ENCODE measurements around the gene TMEM183A.

TMEM183A gene

GRCh38 chr1:203048555-203049051 is 41.4 kb downstream of the TMEM183A start:
- Histone ChIP-seq H3K27ac (ENCODE audit: low read depth, low read length) (no peak overlapping the region), H2AFZ (ENCODE audit: low read length, unreplicated experiment) (no peak overlapping the region), H3K4me3 (ENCODE audit: low read depth, low read length) (no peak overlapping the region), H3K27me3 (ENCODE audit: insufficient read depth, low read length) (no peaks in the 10 kb centered on the region), H3K36me3 (ENCODE audit: insufficient read depth, low read length) (no peaks in the 10 kb centered on the region), H3K4me1 (ENCODE audit: control insufficient read depth, insufficient read depth, low read length, unreplicated experiment) (peaks cover 18% of the 10 kb centered on the region), H3K79me2 (ENCODE audit: control insufficient read depth, insufficient read depth, low read length, unreplicated experiment) (no peaks in the 10 kb centered on the region)

- H3K79me2 ChIP-seq (ENCODE audit: control insufficient read depth, insufficient read depth, low read length, unreplicated experiment) = no peaks in the 10 kb centered on the region
- peaks cover 18% of the 10 kb centered on the region for H3K4me1 ChIP-seq (ENCODE audit: control insufficient read depth, insufficient read depth, low read length, unreplicated experiment)
- no peaks in the 10 kb centered on the region for H3K36me3 ChIP-seq (ENCODE audit: insufficient read depth, low read length)
- no peak overlapping the region for H2AFZ ChIP-seq (ENCODE audit: low read length, unreplicated experiment)
- H3K27ac ChIP-seq (ENCODE audit: low read depth, low read length) = no peak overlapping the region
- no peak overlapping the region for H3K4me3 ChIP-seq (ENCODE audit: low read depth, low read length)
- H3K27me3 ChIP-seq (ENCODE audit: insufficient read depth, low read length) = no peaks in the 10 kb centered on the region
These were observed 41.9 kb downstream of the TMEM183A start for GRCh38 chr1:203049077-203049476.

- peaks cover 18% of the 10 kb centered on the region for H3K4me1 ChIP-seq (ENCODE audit: control insufficient read depth, insufficient read depth, low read length, unreplicated experiment)
These were observed 42.5 kb downstream of the TMEM183A start for GRCh38 chr1:203049576-203050180.

GRCh38 chr1:203050826-203051225 is 43.7 kb downstream of the TMEM183A start:
- H3K4me1 ChIP-seq (ENCODE audit: control insufficient read depth, insufficient read depth, low read length, unreplicated experiment) = peaks cover 18% of the 10 kb centered on the region
- no peak overlapping the region for H2AFZ ChIP-seq (ENCODE audit: low read length, unreplicated experiment)
- no peak overlapping the region for H3K4me3 ChIP-seq (ENCODE audit: low read depth, low read length)
- no peaks in the 10 kb centered on the region for H3K27me3 ChIP-seq (ENCODE audit: insufficient read depth, low read length)
- no peaks in the 10 kb centered on the region; the same call in 1 of the 2 replicates for H3K36me3 ChIP-seq (ENCODE audit: insufficient read depth, low read length)
- no peak overlapping the region for H3K27ac ChIP-seq (ENCODE audit: low read depth, low read length)
- no peaks in the 10 kb centered on the region for H3K79me2 ChIP-seq (ENCODE audit: control insufficient read depth, insufficient read depth, low read length, unreplicated experiment)

More at GRCh38 chr1:203049576-203050180, 42.5 kb downstream of the TMEM183A start:
- Histone ChIP-seq H3K27me3 (ENCODE audit: insufficient read depth, low read length) (no peaks in the 10 kb centered on the region), H3K4me3 (ENCODE audit: low read depth, low read length) (no peak overlapping the region), H2AFZ (ENCODE audit: low read length, unreplicated experiment) (no peak overlapping the region), H3K36me3 (ENCODE audit: insufficient read depth, low read length) (no peaks in the 10 kb centered on the region), H3K79me2 (ENCODE audit: control insufficient read depth, insufficient read depth, low read length, unreplicated experiment) (no peaks in the 10 kb centered on the region), H3K27ac (ENCODE audit: low read depth, low read length) (no peak overlapping the region)

GRCh38 chr1:203051841-203052324 is 44.7 kb downstream of the TMEM183A start:
- no peak overlapping the region for H3K4me3 ChIP-seq (ENCODE audit: low read depth, low read length)
- no peaks in the 10 kb centered on the region; the same call in 1 of the 2 replicates for H3K36me3 ChIP-seq (ENCODE audit: insufficient read depth, low read length)
- H2AFZ ChIP-seq (ENCODE audit: low read length, unreplicated experiment) = no peak overlapping the region
- no peak overlapping the region for H3K27ac ChIP-seq (ENCODE audit: low read depth, low read length)
- peaks cover 9% of the 10 kb centered on the region for H3K4me1 ChIP-seq (ENCODE audit: control insufficient read depth, insufficient read depth, low read length, unreplicated experiment)
- no peaks in the 10 kb centered on the region for H3K79me2 ChIP-seq (ENCODE audit: control insufficient read depth, insufficient read depth, low read length, unreplicated experiment)
- H3K27me3 ChIP-seq (ENCODE audit: insufficient read depth, low read length) = no peaks in the 10 kb centered on the region

GRCh38 chr1:203052601-203053000 is 45.4 kb downstream of the TMEM183A start:
- Histone ChIP-seq H3K27ac (ENCODE audit: low read depth, low read length) (no peak overlapping the region), H3K36me3 (ENCODE audit: insufficient read depth, low read length) (no peaks in the 10 kb centered on the region; the same call in 1 of the 2 replicates), H3K4me1 (ENCODE audit: control insufficient read depth, insufficient read depth, low read length, unreplicated experiment) (peaks cover 2% of the 10 kb centered on the region)

GRCh38 chr1:203054184-203054583 is 47.0 kb downstream of the TMEM183A start:
- Histone ChIP-seq H2AFZ (ENCODE audit: low read length, unreplicated experiment) (no peak overlapping the region), H3K4me1 (ENCODE audit: control insufficient read depth, insufficient read depth, low read length, unreplicated experiment) (no peaks in the 10 kb centered on the region), H3K79me2 (ENCODE audit: control insufficient read depth, insufficient read depth, low read length, unreplicated experiment) (no peaks in the 10 kb centered on the region), H3K4me3 (ENCODE audit: low read depth, low read length) (no peak overlapping the region), H3K36me3 (ENCODE audit: insufficient read depth, low read length) (no peaks in the 10 kb centered on the region; the same call in 1 of the 2 replicates), H3K27me3 (ENCODE audit: insufficient read depth, low read length) (no peaks in the 10 kb centered on the region), H3K27ac (ENCODE audit: low read depth, low read length) (no peak overlapping the region)

More at GRCh38 chr1:203052601-203053000, 45.4 kb downstream of the TMEM183A start:
- no peak overlapping the region for H3K4me3 ChIP-seq (ENCODE audit: low read depth, low read length)
- H3K79me2 ChIP-seq (ENCODE audit: control insufficient read depth, insufficient read depth, low read length, unreplicated experiment) = no peaks in the 10 kb centered on the region
- H2AFZ ChIP-seq (ENCODE audit: low read length, unreplicated experiment) = no peak overlapping the region
- no peaks in the 10 kb centered on the region for H3K27me3 ChIP-seq (ENCODE audit: insufficient read depth, low read length)

GRCh38 chr1:203054642-203055041 is 47.5 kb downstream of the TMEM183A start:
- Histone ChIP-seq H3K4me3 (ENCODE audit: low read depth, low read length) (no peak overlapping the region), H3K27ac (ENCODE audit: low read depth, low read length) (no peak overlapping the region), H3K36me3 (ENCODE audit: insufficient read depth, low read length) (no peaks in the 10 kb centered on the region; the same call in 1 of the 2 replicates), H3K27me3 (ENCODE audit: insufficient read depth, low read length) (no peaks in the 10 kb centered on the region), H3K4me1 (ENCODE audit: control insufficient read depth, insufficient read depth, low read length, unreplicated experiment) (no peaks in the 10 kb centered on the region), H3K79me2 (ENCODE audit: control insufficient read depth, insufficient read depth, low read length, unreplicated experiment) (no peaks in the 10 kb centered on the region), H2AFZ (ENCODE audit: low read length, unreplicated experiment) (no peak overlapping the region)

GRCh38 chr1:203055161-203055799 is 48.1 kb downstream of the TMEM183A start:
- no peak overlapping the region for H3K27ac ChIP-seq (ENCODE audit: low read depth, low read length)

GRCh38 chr1:203056012-203056411 is 48.8 kb downstream of the TMEM183A start:
- no peak overlapping the region for H2AFZ ChIP-seq (ENCODE audit: low read length, unreplicated experiment)
- H3K36me3 ChIP-seq (ENCODE audit: insufficient read depth, low read length) = peaks cover 6% of the 10 kb centered on the region; the same call in 1 of the 2 replicates
- H3K27ac ChIP-seq (ENCODE audit: low read depth, low read length) = no peak overlapping the region
- H3K79me2 ChIP-seq (ENCODE audit: control insufficient read depth, insufficient read depth, low read length, unreplicated experiment) = no peaks in the 10 kb centered on the region
- no peaks in the 10 kb centered on the region for H3K27me3 ChIP-seq (ENCODE audit: insufficient read depth, low read length)
- H3K4me3 ChIP-seq (ENCODE audit: low read depth, low read length) = no peak overlapping the region
- no peaks in the 10 kb centered on the region for H3K4me1 ChIP-seq (ENCODE audit: control insufficient read depth, insufficient read depth, low read length, unreplicated experiment)

More at GRCh38 chr1:203055161-203055799, 48.1 kb downstream of the TMEM183A start:
- Histone ChIP-seq H2AFZ (ENCODE audit: low read length, unreplicated experiment) (no peak overlapping the region), H3K4me1 (ENCODE audit: control insufficient read depth, insufficient read depth, low read length, unreplicated experiment) (no peaks in the 10 kb centered on the region), H3K36me3 (ENCODE audit: insufficient read depth, low read length) (no peaks in the 10 kb centered on the region; the same call in 1 of the 2 replicates), H3K4me3 (ENCODE audit: low read depth, low read length) (no peak overlapping the region), H3K27me3 (ENCODE audit: insufficient read depth, low read length) (no peaks in the 10 kb centered on the region), H3K79me2 (ENCODE audit: control insufficient read depth, insufficient read depth, low read length, unreplicated experiment) (no peaks in the 10 kb centered on the region)

All from ACC112 (cell line).